ENCODE data around the gene PI4K2A. TPM values are rescaled to one million over a fixed set of nuclear protein-coding genes. Genes with fewer than 3 reads are reported as not detected.

PI4K2A gene
- total and polyA plus RNA-seq, 2 of the 4 experiments (the other 2 are of a cell fraction) = 15.8 to 27.3 TPM

GRCh38 chr10:97703398-97704067, 63.1 kb downstream of the PI4K2A start:
- Histone ChIP-seq H3K27ac (ENCODE audit: insufficient read depth, low read length) (no peak overlapping the region), H4K20me1 (ENCODE audit: insufficient read depth, low read length) (no peaks in the 10 kb centered on the region), H2BK120ac (ENCODE audit: low read depth, low read length) (no peak overlapping the region), H3K4me1 (ENCODE audit: control insufficient read depth, insufficient read depth, low read length) (no peaks in the 10 kb centered on the region; the same call in 1 of the 2 replicates), H3K18ac (ENCODE audit: low read depth, low read length) (no peak overlapping the region), H2BK20ac (ENCODE audit: low read depth, low read length) (no peak overlapping the region), H4K5ac (ENCODE audit: low read depth, low read length) (no peak overlapping the region), H3K79me1 (ENCODE audit: low read depth in 1 of 2, low read length in 2 of 2) (no peaks in the 10 kb centered on the region), H3K4ac (ENCODE audit: low read depth, low read length) (no peak overlapping the region), H3K14ac (replicated peaks; ENCODE audit: low read depth, low read length) (no peak overlapping the region), H2AFZ (replicated peaks; ENCODE audit: low read length, poor library complexity) (no peak overlapping the region), H3K27me3 (ENCODE audit: control insufficient read depth, insufficient read depth, low read length) (no peaks in the 10 kb centered on the region), H3K9ac (ENCODE audit: low read depth, low read length) (no peak overlapping the region), H3K4me3 (ENCODE audit: insufficient read depth, low read depth, low read length) (no peak overlapping the region), H2BK5ac (ENCODE audit: low read depth, low read length, poor library complexity, severe bottlenecking) (no peak overlapping the region), H2AK9ac (replicated peaks; ENCODE audit: low read depth, low read length, poor library complexity) (no peak overlapping the region), H3K56ac (ENCODE audit: extremely low read depth, insufficient read depth, low read length) (no peak overlapping the region), H2BK15ac (ENCODE audit: low read depth, low read length) (no peak overlapping the region), H3K4me2 (ENCODE audit: low read depth, low read length) (no peak overlapping the region), H3K36me3 (ENCODE audit: control insufficient read depth, insufficient read depth, low read length) (no peaks in the 10 kb centered on the region), H3K9me1 (ENCODE audit: insufficient read depth, low read length) (no peaks in the 10 kb centered on the region), H2AK5ac (ENCODE audit: low read depth, low read length) (no peak overlapping the region), H3K9me3 (ENCODE audit: control insufficient read depth, insufficient read depth, low read length) (no peaks in the 10 kb centered on the region), H4K8ac (ENCODE audit: low read depth in 2 of 2, low read length in 2 of 2) (no peak overlapping the region), H4K91ac (ENCODE audit: insufficient read depth, low read depth, low read length) (no peak overlapping the region), H3K23ac (ENCODE audit: low read depth, low read length) (no peak overlapping the region)
- BruUV-seq (replicated peaks) = no TSS peak
- ChIA-PET POLR2A (ENCODE audit: unreplicated experiment) (no interaction called here), CTCF (interaction anchor here (1.3 to 1.6 kb wide), 3 partner anchors 10 to 33 kb away, joined by 3 to 4 read pairs (median 3); partner anchors contain the start of genes MARVELD1 and ZFYVE27)
- dilution Hi-C loops (cut with HindIII; ENCODE audit: low sequenced_read_pairs, unreplicated experiment) = no loop called here
- in situ Hi-C loops (cut with MboI; ENCODE audit: low sequenced_read_pairs) = no loop called here
- intact Hi-C loops (cut with micrococcal nuclease) = no loop called here
- WGBS, 2 experiments (ENCODE audit: extremely low coverage in 2 of 2, insufficient read length in 1 of 2) = 93% methylated on average over 2 of the region's 7 CpGs; no CpG with 5 or more reads in 1 of the 2 experiments
- DNase-seq (no peak), ATAC-seq (ENCODE audit: low read depth) (no peak)
- TF ChIP-seq MXI1 (IDR thresholded peaks at IDR 0.05; ENCODE audit: borderline replicate concordance, low read depth, low read length) (no peak), CTCF (conservative IDR thresholded peaks at IDR 0.05; ENCODE audit: low read depth, low read length) (no peak), RCOR1 (IDR thresholded peaks at IDR 0.05; ENCODE audit: insufficient replicate concordance, low read length) (no peak), MAZ (IDR thresholded peaks at IDR 0.05; ENCODE audit: borderline replicate concordance, low read depth, low read length) (no peak), CEBPB (IDR thresholded peaks at IDR 0.05; ENCODE audit: low read depth, low read length) (no peak), RAD21 (IDR thresholded peaks at IDR 0.05; ENCODE audit: low read length) (no peak), SMC3 (IDR thresholded peaks at IDR 0.05; ENCODE audit: low read depth, low read length) (no peak), ELK1 (IDR thresholded peaks at IDR 0.05; ENCODE audit: borderline replicate concordance, low read depth, low read length) (no peak)
